Caco-2 (cell line): ENCODE measurements around the gene RPS6KA2. TPM values are rescaled to one million over a fixed set of nuclear protein-coding genes. Genes with fewer than 3 reads are reported as not detected.
"Not testable (repeated sequence)": the region's sequence is repeated elsewhere in the genome, so short reads cannot be mapped to it uniquely, and the experiment has no call there.

ENCODE experiments used
- BruUV-seq: library from RNA; stranded (reverse); fragments of 400-500 nt; replicated peaks from 2 replicates; lab custom pipeline; 2021; lab: Mats Ljungman, UMichigan
- CTCF ChIA-PET: fragments of 300-600 bp; sonication (Branson Sonifier 250); formaldehyde crosslinking; loops from one replicate; lab custom pipeline; 2022; ENCODE audit warnings: antibody characterized with exemption; lab: Charles Lee
- POLR2A ChIA-PET: fragments of 300-600 bp; sonication (Branson Sonifier 250); formaldehyde crosslinking; loops from one replicate; lab custom pipeline; 2022; ENCODE audit warnings: antibody characterized with exemption; lab: Charles Lee
- DNase-seq, 2 experiments: peaks; one replicate each; pipeline versions ENCODE4 v3.0.0 to v3.0.0-alpha.2; 2020 to 2022
- H3K27me3 ChIP-seq: replicated peaks from 2 replicates; pipeline ENCODE4 v1.6.0; 2011; ENCODE audit warnings: low read length; ENCODE audit not compliant: control insufficient read depth, insufficient read depth
- H3K36me3 ChIP-seq: 2 replicates; pipeline ENCODE4 v1.5.1; 2011; ENCODE audit warnings: low read length; ENCODE audit not compliant: control insufficient read depth, insufficient read depth
- H3K4me1 ChIP-seq: fragments of 250-450 bp; sonication (Bioruptor Pico); 2 replicates; pipeline ENCODE4 v1.5.1; 2020; ENCODE audit warnings: mild to moderate bottlenecking
- H3K4me3 ChIP-seq: 2 replicates; pipeline ENCODE4 v1.5.1; 2011; ENCODE audit warnings: low read depth, mild to moderate bottlenecking, control low read depth, low read length
- H3K9me3 ChIP-seq: fragments of 250-450 bp; sonication (Bioruptor Pico); 2 replicates; pipeline ENCODE4 v1.5.1; 2020; ENCODE audit warnings: mild to moderate bottlenecking, moderate library complexity
- H3K27ac Mint-ChIP-seq: one replicate; pipeline ENCODE4 v1.8.0; 2022; ENCODE audit warnings: mixed read lengths; ENCODE audit not compliant: unreplicated experiment
- H3K27me3 Mint-ChIP-seq: one replicate; pipeline ENCODE4 v1.8.0; 2022; ENCODE audit warnings: mixed read lengths; ENCODE audit not compliant: insufficient read depth, unreplicated experiment
- H3K36me3 Mint-ChIP-seq: one replicate; pipeline ENCODE4 v1.8.0; 2022; ENCODE audit warnings: mild to moderate bottlenecking, mixed read lengths; ENCODE audit not compliant: insufficient read depth, unreplicated experiment
- H3K4me1 Mint-ChIP-seq: one replicate; pipeline ENCODE4 v1.8.0; 2022; ENCODE audit warnings: low read depth, mixed read lengths; ENCODE audit not compliant: unreplicated experiment
- H3K4me3 Mint-ChIP-seq: one replicate; pipeline ENCODE4 v1.8.0; 2022; ENCODE audit warnings: mild to moderate bottlenecking, moderate library complexity, mixed read lengths; ENCODE audit not compliant: unreplicated experiment
- H3K9me3 Mint-ChIP-seq: one replicate; pipeline ENCODE4 v1.8.0; 2022; ENCODE audit warnings: mixed read lengths; ENCODE audit not compliant: unreplicated experiment
- CTCF ChIP-seq, 2 experiments: fragments of 200-600 bp in 1 of 2; IDR thresholded peaks; 1 replicate in 1 of 2; 2 replicates in 1 of 2; pipeline versions ENCODE4 v1.5.1 to v1.8.0; 2011 to 2022; ENCODE audit warnings: antibody characterized with exemption in 1 of 2, control low read depth in 1 of 2, inconsistent platforms in 1 of 2, low read depth in 1 of 2, low read length in 1 of 2, mild to moderate bottlenecking in 1 of 2, moderate library complexity in 1 of 2; ENCODE audit not compliant: insufficient read depth in 1 of 2, severe bottlenecking in 1 of 2, unreplicated experiment in 1 of 2
- intact Hi-C: fragments of 100-400 bp; cut with micrococcal nuclease; formaldehyde crosslinking; loops from one replicate; pipeline ENCODE4 v1.10.0; 2022; ENCODE audit not compliant: unreplicated experiment
- total RNA-seq: library from RNA; stranded (reverse); gene quantifications from 2 replicates; pipeline ENCODE4 v1.2.3, GENCODE V29; 2022

The RPS6KA2 gene
- total RNA-seq, 1 experiment from 2014 or later = 5.6 TPM

- intact Hi-C loops = no loop called here
- Mint-ChIP-seq H3K4me3 (no peak overlapping the region), H3K27me3 (no peaks in the 10 kb centered on the region), H3K36me3 (no peaks in the 10 kb centered on the region), H3K9me3 (no peaks in the 10 kb centered on the region), H3K27ac (no peak overlapping the region), H3K4me1 (no peaks in the 10 kb centered on the region)
- no peaks in the 10 kb centered on the region for H3K4me1 ChIP-seq
- DNase-seq = no peak
- H3K27me3 ChIP-seq = no peaks in the 10 kb centered on the region
- ChIA-PET POLR2A (no interaction called here), CTCF (no interaction called here)
- BruUV-seq = no TSS peak
- H3K4me3 ChIP-seq = no peak overlapping the region
- H3K9me3 ChIP-seq = no peaks in the 10 kb centered on the region
- H3K36me3 ChIP-seq = no peaks in the 10 kb centered on the region
- no peak for TF ChIP-seq CTCF (IDR thresholded peaks at IDR 0.05; ENCODE audit: insufficient read depth in 1 of 2, low read depth in 1 of 2, low read length in 1 of 2, severe bottlenecking in 1 of 2, unreplicated experiment in 1 of 2)
Measured at GRCh38 chr6:166582258-166582657, 44.8 kb downstream of the RPS6KA2 start.

DNA sequence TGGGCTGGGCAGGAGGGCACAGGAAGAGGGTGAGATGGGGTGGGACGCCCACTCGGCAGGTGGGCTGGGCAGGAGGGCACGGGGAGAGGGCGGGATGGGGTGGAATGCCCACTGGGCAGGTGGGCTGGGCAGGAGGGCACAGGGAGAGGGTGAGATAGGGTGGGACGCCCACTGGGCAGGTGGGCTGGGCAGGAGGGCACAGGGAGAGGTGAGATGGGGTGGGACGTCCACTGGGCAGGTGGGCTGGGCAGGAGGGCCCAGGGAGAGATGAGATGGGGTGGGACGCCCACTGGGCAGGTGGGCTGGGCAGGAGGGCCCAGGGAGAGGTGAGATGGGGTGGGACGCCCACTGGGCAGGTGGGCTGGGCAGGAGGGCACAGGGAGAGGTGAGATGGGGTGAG, 45.2 kb downstream of the RPS6KA2 start:
- intact Hi-C loops, H3K9me3 Mint-ChIP-seq, H3K4me1 ChIP-seq, H3K4me3 Mint-ChIP-seq, H3K27me3 ChIP-seq, H3K9me3 ChIP-seq, H3K4me3 ChIP-seq, H3K27me3 Mint-ChIP-seq, CTCF ChIA-PET, H3K36me3 Mint-ChIP-seq, POLR2A ChIA-PET, BruUV-seq, H3K27ac Mint-ChIP-seq, H3K4me1 Mint-ChIP-seq, H3K36me3 ChIP-seq, DNase-seq: not testable (repeated sequence)

DNA sequence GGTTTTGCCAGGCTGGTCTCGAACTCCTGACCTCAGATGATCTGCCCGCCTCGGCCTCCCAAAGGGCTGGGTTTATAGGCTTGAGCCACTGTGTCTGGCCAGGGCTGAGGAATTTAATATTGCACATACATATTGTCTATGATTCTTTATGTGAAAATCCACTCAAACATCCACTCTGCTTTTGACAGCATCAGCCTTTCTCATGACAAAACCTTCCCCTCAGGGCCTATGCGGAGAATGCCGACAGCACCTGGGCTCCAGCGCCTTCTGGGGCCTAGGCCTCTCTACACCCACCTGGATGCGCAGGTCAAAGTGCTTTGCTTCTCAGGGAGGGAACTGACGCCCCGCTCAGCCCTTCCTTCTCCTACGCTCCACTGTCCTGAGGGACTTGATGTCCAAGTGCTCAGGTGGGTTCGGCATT, 46.0 kb downstream of the RPS6KA2 start:
- no peak overlapping the region for H3K27ac Mint-ChIP-seq
- H3K9me3 Mint-ChIP-seq = peaks cover 6% of the 10 kb centered on the region
- Histone ChIP-seq H3K27me3 (no peaks in the 10 kb centered on the region), H3K4me1 (no peaks in the 10 kb centered on the region), H3K36me3 (no peaks in the 10 kb centered on the region), H3K9me3 (no peaks in the 10 kb centered on the region; the same call in 1 of the 2 replicates), H3K4me3 (no peak overlapping the region)
- ChIA-PET POLR2A (no interaction called here), CTCF (no interaction called here)
- H3K27me3 Mint-ChIP-seq = no peaks in the 10 kb centered on the region
- no peak for DNase-seq
- no peak for TF ChIP-seq CTCF (IDR thresholded peaks at IDR 0.05; ENCODE audit: insufficient read depth in 1 of 2, low read depth in 1 of 2, low read length in 1 of 2, severe bottlenecking in 1 of 2, unreplicated experiment in 1 of 2)
- H3K36me3 Mint-ChIP-seq = no peaks in the 10 kb centered on the region
- no peak overlapping the region for H3K4me3 Mint-ChIP-seq
- H3K4me1 Mint-ChIP-seq = no peaks in the 10 kb centered on the region
- intact Hi-C loops = no loop called here
- no TSS peak for BruUV-seq
